Prostate gland (tissue), 2 donors: Measurements from ENCODE around the gene RPP25.

Experiments used
- CTCF ChIP-seq, 4 experiments: fragments of 200-600 bp in 2 of 4; fragments of 450-650 bp in 2 of 4; sonication (generic) in 2 of 4; IDR thresholded peaks; 1 replicate in 3 of 4; 2 replicates in 1 of 4; pipeline ENCODE4 v1.5.1; 2016 to 2019; ENCODE audit warnings: antibody characterized with exemption in 4 of 4, mild to moderate bottlenecking in 2 of 4, moderate library complexity in 2 of 4
- POLR2A ChIP-seq: fragments of 450-650 bp; IDR thresholded peaks from one replicate; pipeline ENCODE4 v1.6.1; 2016; ENCODE audit warnings: antibody characterized with exemption, mild to moderate bottlenecking
- POLR2AphosphoS5 ChIP-seq: sonication (generic); formaldehyde crosslinking; IDR thresholded peaks from one replicate; pipeline ENCODE4 v1.6.1; 2017; ENCODE audit warnings: antibody characterized with exemption

- peak; percentile 93 to 98 (median 96) for TF ChIP-seq CTCF (IDR thresholded peaks at IDR 0.05)
- TF ChIP-seq POLR2A, result no peak
- TF ChIP-seq POLR2AphosphoS5, result peak; percentile 79
These were observed 6.3 kb downstream of the RPP25 start for GRCh38 chr15:74950078-74950908.
